Suppressor macrophage treated with lipopolysaccharide for 1 hour (primary cell): ENCODE results near the gene DCUN1D3.

ENCODE experiments used
- DNase-seq, 3 donors: peaks; one replicate each; pipeline ENCODE4 v3.0.0-alpha.2; 2020 to 2022

DCUN1D3 gene

DNA sequence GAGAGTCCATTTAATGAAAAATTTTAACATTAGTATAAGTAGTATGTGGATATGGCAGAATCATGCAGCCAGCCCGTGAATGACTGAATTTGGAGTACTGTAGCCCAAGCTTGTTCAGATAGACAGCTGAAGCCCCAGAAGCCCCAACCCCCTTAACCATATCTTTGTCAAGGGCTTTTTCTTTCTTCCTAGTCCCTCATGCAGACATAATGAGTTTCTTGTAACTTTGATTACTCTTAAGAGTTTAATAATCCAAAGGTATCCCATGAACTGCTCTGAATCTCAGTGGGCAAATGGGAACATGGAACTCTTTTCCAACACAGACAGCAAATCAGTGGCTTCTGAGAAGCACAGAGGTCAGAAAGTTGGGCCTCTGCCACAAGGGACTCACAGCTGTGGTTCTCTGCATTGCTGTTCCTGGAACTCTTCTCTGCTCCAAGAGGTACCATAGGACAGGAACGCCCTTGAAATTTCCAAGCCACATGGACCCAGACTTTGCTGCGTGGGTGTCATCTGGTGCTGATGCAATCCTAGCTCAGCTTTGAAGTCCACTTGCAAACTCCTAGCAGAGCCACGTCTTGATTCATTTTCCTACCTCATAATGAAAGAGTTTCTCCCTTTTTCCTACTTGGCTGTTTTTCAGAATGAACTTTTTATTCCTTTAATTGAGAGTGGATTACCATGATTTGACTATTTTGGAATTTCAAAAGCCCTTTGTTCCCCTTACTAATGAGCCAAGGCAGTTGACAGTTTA lies 18.5 kb upstream of the DCUN1D3 start:
- peak; percentile 38 to 64 (median 60) for DNase-seq

DNA sequence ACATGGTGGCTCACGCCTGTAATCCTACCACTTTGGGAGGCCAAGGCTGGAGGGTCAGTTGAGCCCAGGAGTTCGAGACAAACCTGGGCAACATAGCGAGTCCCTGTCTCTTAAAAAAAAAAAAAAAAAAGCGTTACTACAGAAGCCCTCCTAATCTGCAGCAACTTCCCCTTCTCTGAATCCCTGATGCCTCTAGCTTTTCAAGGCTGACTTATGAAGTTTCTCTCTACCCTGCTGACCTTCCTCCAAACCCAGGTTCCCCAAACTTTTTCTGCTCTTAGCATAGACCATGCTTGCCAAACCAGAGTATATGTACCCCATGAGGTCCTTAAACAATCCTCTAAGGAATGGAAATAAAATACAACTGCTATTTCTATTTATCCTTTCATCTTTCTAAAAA lies 16.8 kb upstream of the DCUN1D3 start:
- DNase-seq = peak; percentile 47 to 52 (median 52)

DNA sequence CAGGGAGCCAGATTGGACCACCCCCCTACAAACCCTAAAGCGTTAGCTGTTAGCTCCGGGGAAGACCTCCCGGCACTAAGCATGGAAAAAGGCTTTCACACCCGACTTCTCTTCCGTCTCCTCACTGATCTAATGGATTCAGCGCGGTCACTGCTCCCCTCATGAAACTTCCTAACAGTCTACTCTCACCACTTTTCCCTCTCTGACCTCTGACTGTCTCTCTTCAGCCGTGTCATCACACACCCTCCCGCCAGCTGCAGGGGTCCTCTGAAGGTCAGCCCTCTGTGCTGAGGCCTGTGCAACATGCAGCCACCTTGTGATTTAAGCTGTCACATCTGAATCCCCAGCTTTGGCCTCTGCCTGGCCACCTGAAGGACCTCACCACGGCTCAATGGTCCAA lies 16.1 kb upstream of the DCUN1D3 start:
- DNase-seq = no peak

DNA sequence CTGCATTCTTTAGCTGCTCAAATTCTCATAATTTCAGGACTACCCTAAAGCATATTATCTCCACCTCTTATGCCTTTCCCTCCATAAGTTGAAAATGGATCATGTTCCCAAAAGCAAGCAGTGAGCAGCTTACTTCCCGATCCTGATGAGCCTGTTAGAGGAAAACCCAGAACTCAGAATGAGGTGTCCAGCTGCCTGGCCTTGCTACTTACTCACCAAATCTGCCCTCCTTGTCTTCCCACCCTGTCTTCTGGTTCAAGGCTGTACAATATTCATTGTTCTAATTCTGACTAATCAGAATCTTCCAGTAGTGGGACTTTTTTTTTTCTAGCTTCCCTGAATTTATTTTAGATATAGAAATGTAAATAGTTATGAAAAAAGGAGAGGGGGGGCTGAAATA lies 11.2 kb upstream of the DCUN1D3 start:
- DNase-seq = peak; percentile 87 to 96 (median 90)

DNA sequence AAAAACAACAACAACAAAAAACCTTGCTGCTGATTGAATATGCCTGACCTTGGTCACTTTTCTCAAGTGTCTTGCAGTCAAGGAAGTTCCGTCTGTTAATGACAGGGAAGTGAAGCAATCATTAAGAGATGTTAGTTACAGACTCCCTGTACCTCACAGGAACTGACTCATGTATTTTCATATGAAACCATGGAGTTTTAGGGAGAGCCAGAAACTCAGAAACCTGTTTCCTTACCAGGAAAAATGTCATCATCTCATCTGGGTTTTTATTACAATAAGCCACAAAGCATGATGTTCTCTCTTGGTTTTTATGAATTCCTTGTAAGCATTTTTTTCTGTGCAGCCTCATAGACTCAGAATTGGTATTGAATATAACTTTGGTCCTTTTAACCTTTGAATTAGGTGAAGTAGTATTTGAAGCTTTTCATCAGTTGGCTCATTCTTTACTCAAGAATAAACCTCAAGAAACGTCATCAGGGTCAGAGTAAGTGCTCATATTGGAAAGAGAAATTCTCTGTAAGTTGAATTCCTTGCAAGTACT lies 10.7 kb upstream of the DCUN1D3 start:
- DNase-seq = peak; percentile 81 to 99 (median 95)

DNA sequence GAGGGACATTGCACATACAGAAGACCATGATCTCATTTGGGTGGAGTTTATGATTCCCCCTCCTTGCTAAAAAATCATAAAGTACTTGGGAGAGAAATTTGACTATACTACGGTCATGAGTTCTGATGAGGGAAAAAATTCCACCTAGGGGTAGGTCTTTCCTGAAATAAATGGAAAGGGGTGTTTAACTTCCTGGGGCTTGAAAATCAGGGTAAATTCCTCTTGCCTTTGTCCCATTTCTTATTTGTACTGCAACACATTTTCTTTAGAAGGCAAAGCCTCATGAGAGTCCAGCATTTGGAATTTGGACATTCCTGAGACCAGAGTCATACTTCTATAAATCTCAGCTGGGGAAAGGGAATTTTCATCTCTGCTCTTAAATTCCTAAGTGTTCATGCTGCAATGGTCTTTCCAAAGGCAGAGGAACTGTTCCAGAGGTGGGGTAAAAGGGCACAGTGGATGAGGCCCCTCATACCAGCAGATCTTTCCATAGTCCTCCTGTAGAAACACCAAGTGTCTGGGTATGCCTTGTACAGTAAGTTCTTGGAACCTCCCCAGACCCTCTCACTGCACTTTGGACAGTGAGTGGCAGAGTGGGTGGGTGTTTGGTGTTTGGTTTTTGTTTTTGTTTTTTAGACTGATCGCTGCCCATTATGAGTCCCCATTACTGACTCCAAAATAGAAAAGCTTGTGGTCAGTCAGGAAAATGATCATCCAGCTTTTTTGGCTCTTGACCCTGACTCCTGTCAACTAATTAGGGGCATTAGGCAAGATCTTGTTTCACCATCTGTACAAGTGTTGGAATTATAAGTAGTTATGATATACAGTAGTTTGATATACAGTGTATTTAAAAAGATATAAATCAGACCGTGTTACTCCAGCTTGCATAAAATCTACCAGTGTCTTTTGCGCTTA lies 6.4 kb upstream of the DCUN1D3 start:
- DNase-seq = peak; percentile 55 to 84 (median 55)

DNA sequence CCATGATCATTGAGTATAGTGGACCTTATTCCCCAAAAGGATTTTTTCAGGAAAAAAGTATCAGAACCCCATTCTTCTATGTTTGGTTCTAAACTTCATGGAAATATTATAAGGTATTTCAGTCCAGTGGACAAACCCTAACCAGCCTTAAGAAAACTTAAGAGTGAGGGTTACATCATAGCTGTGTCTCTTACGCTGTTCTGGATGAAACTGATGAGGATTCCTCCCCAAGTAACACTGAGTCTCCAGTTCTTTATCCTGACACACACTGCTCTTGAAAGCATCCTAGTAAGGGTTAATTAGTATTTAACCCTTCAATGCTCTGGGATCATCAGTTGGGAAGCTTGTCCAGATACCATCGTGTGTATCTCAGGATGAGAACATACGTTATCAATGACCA lies 5.4 kb upstream of the DCUN1D3 start:
- DNase-seq = peak in 1 of 3 donors; percentile 14

DNA sequence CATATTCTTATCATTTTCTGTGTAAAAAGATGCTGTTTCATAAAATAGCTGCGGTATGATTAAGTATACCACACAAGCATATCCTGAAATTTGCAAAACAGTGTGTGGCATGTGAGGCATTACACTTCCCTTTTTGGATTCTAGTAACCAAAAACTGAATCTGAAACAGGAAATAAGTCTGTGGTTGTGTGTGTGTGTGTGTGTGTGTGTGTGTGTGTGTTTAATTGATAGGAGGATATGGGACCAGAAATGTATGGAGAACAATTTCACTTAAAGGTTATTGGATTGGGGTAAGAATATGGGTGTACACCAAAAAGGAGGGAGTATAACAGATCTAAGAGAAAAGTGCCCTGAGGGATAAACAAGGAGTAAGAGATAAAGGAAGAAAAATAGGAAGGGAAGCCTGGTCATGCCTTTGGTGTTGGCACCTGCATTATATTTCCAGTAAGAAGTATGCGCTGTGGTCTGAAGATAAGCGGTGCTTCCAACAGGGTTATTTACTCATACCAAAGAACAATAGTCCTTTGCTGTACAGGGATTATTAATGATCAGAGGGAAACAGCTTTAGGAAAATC lies 4.4 kb upstream of the DCUN1D3 start:
- DNase-seq = peak; percentile 81 to 95 (median 93)

DNA sequence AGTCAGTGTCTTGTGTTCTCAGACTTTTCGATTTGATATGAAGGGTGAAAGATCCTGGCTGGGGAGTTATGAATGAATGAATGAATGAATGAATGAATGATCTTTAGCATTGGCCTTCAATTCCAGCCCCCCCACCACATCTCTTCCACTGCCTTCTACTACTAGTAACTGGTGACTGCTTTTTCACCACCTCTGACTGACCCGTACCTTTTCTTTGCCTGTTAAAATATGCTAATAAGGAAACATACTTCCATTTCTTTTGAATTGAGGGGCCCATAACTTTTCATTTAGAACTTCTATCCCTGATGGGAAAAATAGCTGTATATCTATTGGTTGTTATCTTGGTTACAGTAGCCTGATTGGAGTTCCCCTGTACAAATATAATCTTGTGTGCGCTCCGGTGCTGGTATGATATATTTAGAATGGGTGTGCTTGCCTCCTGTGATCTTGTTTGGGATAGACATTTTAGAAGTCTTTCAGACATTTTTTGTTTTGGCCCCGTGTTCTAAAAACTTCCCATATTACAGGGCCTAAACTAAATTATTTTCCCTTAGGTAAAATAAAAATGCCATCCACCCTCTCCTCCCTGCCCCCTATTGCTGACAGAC lies 3.8 kb upstream of the DCUN1D3 start:
- no peak for DNase-seq

DNA sequence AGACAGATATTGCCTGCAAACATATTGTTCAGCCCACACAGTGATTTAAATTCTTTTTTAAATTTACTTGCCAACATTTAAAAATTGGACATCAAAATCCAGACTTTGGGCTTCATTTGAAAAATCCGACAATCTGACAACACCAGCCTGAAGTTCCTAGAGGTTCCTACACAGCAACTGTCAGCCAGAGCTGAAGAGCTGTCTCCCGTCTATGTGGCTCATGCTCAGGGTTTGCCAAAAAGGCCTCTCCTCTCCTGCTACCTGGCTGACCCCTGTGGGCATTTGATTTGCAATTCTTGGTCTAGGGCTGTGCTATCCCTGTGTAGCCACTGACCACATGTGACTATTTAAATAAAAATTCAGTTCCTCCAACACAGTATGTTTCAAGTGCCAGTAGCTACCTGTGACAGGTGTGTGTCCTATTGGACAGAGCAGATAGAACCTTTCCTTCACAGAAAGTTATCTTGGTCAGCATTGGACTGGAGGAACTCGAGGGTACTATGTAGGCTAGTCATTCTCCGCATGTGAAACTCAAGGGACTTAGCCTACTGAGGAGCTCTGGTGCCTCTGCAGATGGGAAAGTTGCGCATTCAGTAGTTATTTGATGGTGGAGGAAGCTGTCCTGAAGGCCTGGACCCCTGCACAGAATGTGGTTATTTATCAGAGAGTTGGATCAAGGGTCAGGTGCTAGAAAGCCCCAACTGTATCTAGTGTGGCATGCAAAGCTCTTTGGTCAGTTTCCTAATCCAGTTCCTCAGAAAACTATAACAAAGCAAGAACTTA lies 3.1 kb upstream of the DCUN1D3 start:
- DNase-seq = peak; percentile 27 to 54 (median 31)

DNA sequence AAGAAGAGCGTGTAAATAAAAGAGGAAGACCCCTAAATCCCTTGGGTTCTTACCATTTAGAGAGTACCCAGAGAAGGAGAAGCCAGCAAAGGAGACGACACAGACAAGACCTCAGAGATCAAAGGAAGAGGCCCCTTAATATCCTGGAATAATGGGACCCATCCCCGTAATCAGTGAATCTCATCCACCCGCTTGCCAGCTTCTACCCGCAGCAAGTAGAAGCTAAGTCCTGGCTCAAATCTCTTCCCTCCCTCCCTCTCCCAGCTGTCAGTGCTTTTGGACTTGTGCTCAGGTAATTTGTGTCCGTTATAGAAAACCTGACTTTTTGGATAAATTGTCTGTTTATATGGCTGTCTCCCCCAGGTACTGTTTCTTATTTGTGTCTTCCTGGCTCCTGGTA lies 2.3 kb upstream of the DCUN1D3 start:
- no peak for DNase-seq

DNA sequence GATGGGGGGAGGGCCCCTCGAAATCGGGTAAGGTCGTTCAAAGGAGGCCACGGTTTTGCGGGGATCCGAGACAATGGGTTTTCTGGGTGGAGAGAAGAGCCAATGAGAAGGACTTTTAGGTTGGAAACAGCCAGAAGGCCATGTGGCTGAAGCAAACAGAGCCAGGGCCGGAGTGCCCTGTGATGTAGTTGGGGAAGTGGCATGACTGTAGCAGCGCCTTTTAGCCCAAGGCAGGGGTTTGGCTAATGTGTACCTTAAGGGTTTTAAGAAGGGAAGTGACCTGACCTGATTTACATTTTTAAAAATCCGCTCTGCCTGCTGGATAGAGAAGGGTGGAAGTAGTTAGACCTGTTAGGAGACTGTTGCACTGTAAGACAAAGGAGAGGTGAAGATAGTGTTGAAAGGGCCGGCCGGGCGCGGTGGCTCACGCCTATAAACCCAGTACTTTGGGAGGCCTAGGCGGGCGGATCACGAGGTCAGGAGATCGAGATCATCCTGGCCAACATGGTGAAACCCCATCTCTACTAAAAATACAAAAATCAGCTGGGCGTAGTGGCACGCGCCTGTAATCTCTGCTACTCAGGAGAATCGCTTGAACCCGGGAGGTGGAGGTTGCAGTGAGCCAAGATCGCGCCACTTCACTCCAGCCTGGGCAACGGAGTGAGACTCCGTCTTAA lies 1.4 kb upstream of the DCUN1D3 start:
- peak; percentile 76 to 83 (median 81) for DNase-seq

DNA sequence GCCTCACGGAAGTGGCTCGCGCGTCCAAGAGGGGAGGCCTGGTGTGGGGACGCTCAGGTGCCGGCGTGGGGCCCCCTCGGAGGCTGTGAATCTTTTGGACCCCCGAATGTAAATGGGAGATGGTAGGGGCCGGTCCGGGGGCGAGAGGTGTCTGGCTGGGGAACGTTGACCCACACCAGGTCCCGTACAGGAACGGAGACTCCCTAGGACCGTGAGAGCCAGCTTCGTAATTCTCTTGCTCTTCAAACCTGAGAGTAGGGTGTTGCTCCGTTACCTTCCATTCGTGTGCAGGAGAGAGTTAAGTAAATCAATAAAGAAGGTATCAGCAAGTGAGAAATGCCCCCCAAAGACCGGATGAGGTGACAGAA lies 894 bp upstream of the DCUN1D3 start:
- DNase-seq = no peak

DNA sequence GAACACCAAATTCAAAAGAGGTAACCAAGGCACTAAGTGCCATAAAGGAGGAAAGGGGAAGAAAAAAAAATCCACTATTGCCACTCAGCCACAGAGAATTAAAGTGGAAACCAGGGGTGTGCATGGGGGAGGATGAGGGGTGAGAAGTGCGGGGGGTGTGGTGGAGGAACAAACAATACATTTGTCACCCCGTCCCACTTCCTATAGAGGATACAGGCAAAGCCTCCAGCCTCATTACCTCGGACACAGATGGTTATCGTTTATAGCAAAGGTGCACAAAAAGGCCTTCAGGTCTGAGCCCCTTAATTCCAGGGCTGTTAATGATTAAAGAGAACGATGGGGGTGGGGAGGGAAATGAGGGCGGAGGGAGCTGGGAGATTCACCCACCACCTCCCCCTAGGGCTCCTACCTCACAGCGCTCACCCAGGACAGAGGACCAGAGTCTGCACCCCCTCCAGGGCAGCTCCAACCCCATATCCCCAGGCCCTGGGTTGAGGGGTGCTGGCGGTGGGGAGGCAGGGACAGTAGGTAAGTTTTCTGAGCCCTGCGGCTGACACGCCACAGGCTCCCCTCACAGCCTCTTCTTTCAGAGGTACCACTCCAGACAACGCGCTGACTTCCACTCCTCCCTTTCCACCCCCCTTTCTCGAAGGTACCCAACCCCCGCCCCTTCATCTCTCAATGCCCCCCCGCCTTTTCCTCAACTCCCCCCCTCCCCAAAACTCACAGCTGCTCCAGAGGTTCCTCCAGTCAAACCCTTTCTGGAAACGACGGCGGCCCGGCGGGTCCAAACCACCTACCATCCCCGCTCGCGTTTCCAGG lies 470 bp downstream of the DCUN1D3 start:
- DNase-seq = peak; percentile 78 to 83 (median 79)

DNA sequence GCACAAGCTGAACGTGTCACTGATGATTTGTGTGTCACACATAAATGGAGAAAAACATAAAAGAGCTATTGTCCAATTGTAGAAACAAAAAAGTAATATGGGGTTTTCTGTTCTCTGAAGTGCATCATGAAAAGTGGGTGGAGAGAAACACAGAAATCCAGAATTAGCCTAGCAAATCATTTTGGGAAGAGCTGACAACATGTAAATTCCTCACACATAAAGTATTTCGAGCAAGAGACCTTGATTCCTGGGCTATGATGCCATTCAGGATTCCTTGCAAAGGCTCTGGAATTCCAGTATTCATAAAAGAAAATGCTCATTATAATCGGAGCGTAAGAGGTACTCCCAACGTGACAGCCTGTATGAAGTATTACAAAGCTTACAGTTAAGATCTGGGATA lies 1.1 kb downstream of the DCUN1D3 start:
- peak in 2 of 3 donors; percentile 62 to 73 for DNase-seq

DNA sequence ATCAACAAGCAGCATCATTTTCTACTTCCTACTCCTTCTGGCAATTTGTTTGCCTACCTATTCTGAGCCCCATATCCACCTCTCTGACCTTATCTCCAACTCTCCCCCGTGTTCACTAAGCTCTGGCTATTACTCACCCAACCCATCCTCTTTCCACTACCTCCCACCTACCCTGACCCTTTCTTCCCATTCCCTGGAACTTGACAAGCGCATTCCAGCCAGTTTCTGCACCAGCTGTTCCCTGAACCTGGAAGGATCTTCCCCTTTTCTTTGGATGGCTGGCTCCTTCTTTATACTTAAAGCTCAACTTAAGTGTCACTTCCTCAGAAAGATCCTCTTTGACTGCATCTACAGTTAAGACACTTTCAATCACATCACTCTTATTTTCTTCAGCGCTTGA lies 2.2 kb downstream of the DCUN1D3 start:
- peak in 2 of 3 donors; percentile 20 to 39 for DNase-seq

DNA sequence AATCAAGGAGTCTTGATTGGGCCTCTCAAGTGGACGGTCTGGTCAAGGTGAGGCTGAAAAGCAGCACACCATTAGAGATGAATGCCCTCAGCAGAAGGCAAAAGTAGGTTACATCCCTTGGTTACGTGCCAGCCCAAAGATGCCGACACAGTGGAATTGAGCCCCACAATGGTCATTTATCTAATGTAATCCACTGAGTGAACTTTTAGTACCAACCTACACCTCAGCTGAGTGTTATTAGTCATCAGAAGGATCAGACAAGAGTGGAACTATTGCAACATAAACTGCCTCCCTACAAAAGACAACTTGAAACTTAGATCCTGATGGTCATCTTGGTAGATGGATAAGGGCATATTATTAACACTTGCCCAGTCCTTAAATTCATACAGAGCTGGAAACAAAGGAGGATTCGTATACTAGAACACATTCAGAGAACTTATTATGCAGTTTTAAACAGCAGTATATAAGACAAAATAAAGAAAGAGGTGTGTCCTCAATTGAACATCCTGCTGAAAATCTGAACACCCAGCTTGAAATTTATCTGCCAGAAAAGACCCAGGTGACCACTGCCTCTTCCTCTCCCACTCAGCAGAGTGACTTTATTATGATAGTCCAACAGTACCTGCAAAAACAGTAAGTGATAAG lies 2.8 kb downstream of the DCUN1D3 start:
- peak; percentile 65 to 83 (median 81) for DNase-seq

DNA sequence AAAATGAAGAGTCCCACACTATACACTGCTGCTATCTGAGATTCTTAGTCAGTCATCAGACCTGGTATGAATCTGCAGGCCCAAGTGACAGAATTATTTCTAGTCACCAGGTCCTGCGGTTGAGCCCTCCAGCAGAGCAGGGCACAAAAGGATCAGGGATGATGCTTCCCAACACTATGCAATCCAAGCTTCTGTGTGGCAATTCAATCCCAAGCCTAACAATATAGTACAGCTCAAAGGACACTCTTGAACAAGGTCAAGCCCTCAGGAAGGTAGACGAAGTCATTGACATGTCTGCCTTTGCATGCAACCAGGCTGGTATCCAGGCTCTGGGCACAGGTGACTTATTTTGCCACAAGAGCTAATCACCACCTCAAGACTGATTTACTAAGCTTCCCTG lies 5.8 kb downstream of the DCUN1D3 start:
- no peak for DNase-seq

DNA sequence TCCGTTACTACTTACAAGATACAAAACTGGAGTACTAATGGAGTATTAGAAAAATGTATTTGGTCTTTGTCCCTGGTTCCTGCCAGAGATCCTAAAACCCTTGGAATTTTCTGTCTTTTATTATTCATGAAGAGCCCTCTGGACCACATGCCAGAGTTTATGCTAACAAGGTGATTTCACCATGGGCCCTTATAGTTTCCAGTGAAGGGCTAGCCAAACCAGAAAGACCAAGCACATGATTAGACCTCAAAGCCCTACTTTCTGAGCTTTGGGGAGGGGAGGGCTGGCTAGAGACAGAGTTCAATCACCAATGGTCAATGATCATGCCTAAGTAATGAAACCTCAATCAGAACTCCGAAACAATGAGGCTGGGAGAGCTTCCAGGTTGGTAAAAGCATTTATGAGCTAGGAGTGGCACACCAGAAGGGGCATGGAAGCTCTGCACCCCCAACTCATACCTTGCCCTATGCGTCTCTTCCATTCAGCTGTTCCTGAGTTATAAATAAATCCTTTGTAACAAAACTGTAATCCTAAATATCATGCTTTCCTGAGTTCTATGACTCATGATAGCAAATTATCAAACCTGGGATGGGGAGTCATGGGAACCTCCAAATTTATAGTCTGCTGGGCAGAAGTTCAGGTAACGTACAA lies 10.4 kb downstream of the DCUN1D3 start:
- no peak for DNase-seq
